Measurements from ENCODE around the gene DCLK3. TPM values are rescaled to one million over a fixed set of nuclear protein-coding genes. Genes with fewer than 3 reads are reported as not detected.

Gene DCLK3, protein sequence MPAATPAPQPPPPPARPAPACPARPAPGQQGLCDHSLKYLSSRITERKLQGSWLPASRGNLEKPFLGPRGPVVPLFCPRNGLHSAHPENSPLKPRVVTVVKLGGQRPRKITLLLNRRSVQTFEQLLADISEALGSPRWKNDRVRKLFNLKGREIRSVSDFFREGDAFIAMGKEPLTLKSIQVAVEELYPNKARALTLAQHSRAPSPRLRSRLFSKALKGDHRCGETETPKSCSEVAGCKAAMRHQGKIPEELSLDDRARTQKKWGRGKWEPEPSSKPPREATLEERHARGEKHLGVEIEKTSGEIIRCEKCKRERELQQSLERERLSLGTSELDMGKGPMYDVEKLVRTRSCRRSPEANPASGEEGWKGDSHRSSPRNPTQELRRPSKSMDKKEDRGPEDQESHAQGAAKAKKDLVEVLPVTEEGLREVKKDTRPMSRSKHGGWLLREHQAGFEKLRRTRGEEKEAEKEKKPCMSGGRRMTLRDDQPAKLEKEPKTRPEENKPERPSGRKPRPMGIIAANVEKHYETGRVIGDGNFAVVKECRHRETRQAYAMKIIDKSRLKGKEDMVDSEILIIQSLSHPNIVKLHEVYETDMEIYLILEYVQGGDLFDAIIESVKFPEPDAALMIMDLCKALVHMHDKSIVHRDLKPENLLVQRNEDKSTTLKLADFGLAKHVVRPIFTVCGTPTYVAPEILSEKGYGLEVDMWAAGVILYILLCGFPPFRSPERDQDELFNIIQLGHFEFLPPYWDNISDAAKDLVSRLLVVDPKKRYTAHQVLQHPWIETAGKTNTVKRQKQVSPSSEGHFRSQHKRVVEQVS
- not detected in 5 replicates for total RNA-seq (2022; extraction: Qiagen RNA extraction; ENCODE audit: low read depth)

GRCh38 chr3:36763850-36764703 lies at the start of gene DCLK3:
Gene DCLK3, minus strand, starts transcription at chr3:36764553. Its CDS starts 290 bp downstream, at chr3:36764263.

Other genes starting within 250 kb of the DCLK3 start
- gene TRANK1, start 180.5 kb upstream of the DCLK3 start, total RNA-seq (2022; extraction: Qiagen RNA extraction; ENCODE audit: low read depth): 0.82 to 2.2 TPM (median 1.4 TPM) in 5 replicates
- gene EPM2AIP1, start 228.6 kb upstream of the DCLK3 start, total RNA-seq (2022; extraction: Qiagen RNA extraction; ENCODE audit: low read depth): 5.2 to 6.4 TPM (median 6.0 TPM) in 5 replicates
- 28.4 to 41.4 TPM (median 33.0 TPM) in 5 replicates for gene MLH1, start 229.0 kb upstream of the DCLK3 start, total RNA-seq (2022; extraction: Qiagen RNA extraction; ENCODE audit: low read depth)